Stomach (tissue), 9 donors: ENCODE results near the gene ERVK3-1. TPM values are rescaled to one million over a fixed set of nuclear protein-coding genes. Genes with fewer than 3 reads are reported as not detected.
"Not testable (repeated sequence)": the region's sequence is repeated elsewhere in the genome, so short reads cannot be mapped to it uniquely, and the experiment has no call there.

Experiments used
- DNase-seq, 2 donors: peaks; one replicate each; pipeline versions ENCODE4 v3.0.0 to v3.0.0-alpha.2; 2013 to 2019
- H3K27ac ChIP-seq, 5 donors: fragments of 200-600 bp in 4 of 5; sonication (generic) in 4 of 5; one replicate each; pipeline ENCODE4 v1.5.1; 2013 to 2019; ENCODE audit warnings: mild to moderate bottlenecking in 1 of 5, moderate library complexity in 1 of 5
- H3K27me3 ChIP-seq, 3 donors: fragments of 200-600 bp; sonication (generic); one replicate each; pipeline ENCODE4 v1.5.1; 2017 to 2019; ENCODE audit warnings: mixed run types in 1 of 3
- H3K36me3 ChIP-seq, 4 donors: fragments of 200-600 bp; sonication (generic); 1 replicate in 3 of 4; 2 replicates in 1 of 4; pipeline ENCODE4 v1.5.1; 2016 to 2019
- H3K4me1 ChIP-seq, 4 donors: fragments of 200-600 bp; sonication (generic); one replicate each; pipeline ENCODE4 v1.5.1; 2016 to 2019
- H3K4me3 ChIP-seq, 4 donors: fragments of 200-600 bp; sonication (generic) in 3 of 4; one replicate each; pipeline ENCODE4 v1.5.1; 2016 to 2019; ENCODE audit warnings: mild to moderate bottlenecking in 1 of 4
- H3K9me3 ChIP-seq, 4 donors: fragments of 200-600 bp; sonication (generic); one replicate each; pipeline ENCODE4 v1.5.1; 2016 to 2019
- EP300 ChIP-seq: sonication (generic); formaldehyde crosslinking; IDR thresholded peaks from one replicate; pipeline ENCODE4 v1.6.1; 2017; ENCODE audit warnings: antibody characterized with exemption
- POLR2A ChIP-seq, 4 donors: fragments of 450-650 bp; IDR thresholded peaks; one replicate each; pipeline ENCODE4 v1.6.1; 2016; ENCODE audit warnings: antibody characterized with exemption in 4 of 4, control low read depth in 2 of 4, mild to moderate bottlenecking in 1 of 4, moderate library complexity in 1 of 4
- POLR2AphosphoS5 ChIP-seq, 3 donors: sonication (generic); formaldehyde crosslinking; IDR thresholded peaks; one replicate each; pipeline ENCODE4 v1.6.1; 2016; ENCODE audit warnings: antibody characterized with exemption in 3 of 3
- WGBS, 5 donors: extraction: QIAGEN DNeasy Blood & Tissue Kit in 3 of 5; methylation state at CpG; one replicate each; pipeline versions ENCODE4 v1.1.5 to v1.1.7; 2013 to 2018; 5-methylcytosine and 5-hydroxymethylcytosine counted together
- intact Hi-C: fragments of 100-400 bp; cut with DNase I; formaldehyde crosslinking; loops from one replicate; pipeline ENCODE4 v1.15.1; 2023; ENCODE audit warnings: low total_unique reads
- polyA plus RNA-seq, 3 donors: library from polyadenylated mRNA; stranded (reverse); fragments of 200-250 nt; gene quantifications; one replicate each; pipeline ENCODE4 v1.2.3, GENCODE V29; 2013
- total RNA-seq, 5 donors: library from RNA; depleted of rRNA; stranded (reverse); fragments of >200 nt; gene quantifications; one replicate each; pipeline versions ENCODE4 v1.1.0 to v1.2.3, GENCODE V29; 2014 to 2016
- TF ChIP-seq, protein P1 (sequence below), 7 experiments: fragments of 450-650 bp in 4 of 7; fragments of 200-600 bp in 3 of 7; sonication (generic) in 3 of 7; IDR thresholded peaks; one replicate each; pipeline ENCODE4 v1.5.1; 2016 to 2019; ENCODE audit warnings: antibody characterized with exemption in 7 of 7, control low read depth in 2 of 7, mild to moderate bottlenecking in 1 of 7
- donor health status: healthy with polysubstance abuse.
- donor health status: Bipolar disorder and iron deficiency.
- donor health status: healthy.

The ERVK3-1 gene
- total and polyA plus RNA-seq, 8 donors = 25.0 to 93.6 (median 41.5) TPM

GRCh38 chr19:58338825-58339558 is 33.8 kb downstream of the ERVK3-1 start:
- no peak for DNase-seq
- no peak overlapping the region for H3K27ac ChIP-seq
- intact Hi-C loops = no loop called here
- WGBS, 5 donors = 76 to 85% (median 82%) methylated on average over 17 to 30 of the region's 30 CpGs
- H3K4me1 ChIP-seq = no peaks in the 10 kb centered on the region
- no peaks in the 10 kb centered on the region for H3K27me3 ChIP-seq
- H3K4me3 ChIP-seq = no peak overlapping the region
- no peak for TF ChIP-seq POLR2AphosphoS5 (IDR thresholded peaks at IDR 0.05)
- TF ChIP-seq, protein P1, sequence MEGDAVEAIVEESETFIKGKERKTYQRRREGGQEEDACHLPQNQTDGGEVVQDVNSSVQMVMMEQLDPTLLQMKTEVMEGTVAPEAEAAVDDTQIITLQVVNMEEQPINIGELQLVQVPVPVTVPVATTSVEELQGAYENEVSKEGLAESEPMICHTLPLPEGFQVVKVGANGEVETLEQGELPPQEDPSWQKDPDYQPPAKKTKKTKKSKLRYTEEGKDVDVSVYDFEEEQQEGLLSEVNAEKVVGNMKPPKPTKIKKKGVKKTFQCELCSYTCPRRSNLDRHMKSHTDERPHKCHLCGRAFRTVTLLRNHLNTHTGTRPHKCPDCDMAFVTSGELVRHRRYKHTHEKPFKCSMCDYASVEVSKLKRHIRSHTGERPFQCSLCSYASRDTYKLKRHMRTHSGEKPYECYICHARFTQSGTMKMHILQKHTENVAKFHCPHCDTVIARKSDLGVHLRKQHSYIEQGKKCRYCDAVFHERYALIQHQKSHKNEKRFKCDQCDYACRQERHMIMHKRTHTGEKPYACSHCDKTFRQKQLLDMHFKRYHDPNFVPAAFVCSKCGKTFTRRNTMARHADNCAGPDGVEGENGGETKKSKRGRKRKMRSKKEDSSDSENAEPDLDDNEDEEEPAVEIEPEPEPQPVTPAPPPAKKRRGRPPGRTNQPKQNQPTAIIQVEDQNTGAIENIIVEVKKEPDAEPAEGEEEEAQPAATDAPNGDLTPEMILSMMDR (IDR thresholded peaks at IDR 0.05) = no peak
- no peak for TF ChIP-seq POLR2A (IDR thresholded peaks at IDR 0.05)
- no peak for TF ChIP-seq EP300
- peaks cover 29 to 75% (median 68%) of the 10 kb centered on the region in 4 donors for H3K36me3 ChIP-seq
- peaks cover 0 to 17% (median 11%) of the 10 kb centered on the region in 4 donors for H3K9me3 ChIP-seq

GRCh38 chr19:58345558-58345957 is 40.4 kb downstream of the ERVK3-1 start:
- Histone ChIP-seq H3K9me3 (peaks cover 0 to 7% (median 0%) of the 10 kb centered on the region in 4 donors), H3K36me3 (peaks cover 0 to 17% (median 13%) of the 10 kb centered on the region in 4 donors), H3K27me3 (peaks cover 1 to 63% (median 29%) of the 10 kb centered on the region in 3 donors), H3K4me3 (no peak overlapping the region), H3K27ac (no peak overlapping the region), H3K4me1 (peaks cover 5 to 38% (median 19%) of the 10 kb centered on the region in 4 donors)
- WGBS, 5 donors = 67 to 75% (median 72%) methylated on average over 5 of the region's 5 CpGs
- DNase-seq = no peak
- TF ChIP-seq POLR2A (IDR thresholded peaks at IDR 0.05) = no peak
- TF ChIP-seq, protein P1 (IDR thresholded peaks at IDR 0.05) = no peak
- no peak for TF ChIP-seq POLR2AphosphoS5 (IDR thresholded peaks at IDR 0.05)
- no peak for TF ChIP-seq EP300
- intact Hi-C loops = no loop called here

GRCh38 chr19:58346961-58347929 is 42.1 kb downstream of the ERVK3-1 start:
- Histone ChIP-seq H3K27ac (peak overlapping the region; percentile 55 to 85 (median 71)), H3K9me3 (peaks cover 0 to 7% (median 0%) of the 10 kb centered on the region in 4 donors), H3K4me3 (peak overlapping the region; percentile 49 to 59 (median 53)), H3K27me3 (peaks cover 5 to 80% (median 35%) of the 10 kb centered on the region in 3 donors), H3K4me1 (peaks cover 5 to 45% (median 23%) of the 10 kb centered on the region in 4 donors), H3K36me3 (peaks cover 0 to 4% (median under 1%) of the 10 kb centered on the region in 4 donors)
- DNase-seq = peak; percentile 54 to 79
- 3 to 5% (median 4%) methylated on average over 41 to 82 of the region's 82 CpGs for WGBS, 5 donors
- intact Hi-C loops = no loop called here
- TF ChIP-seq POLR2AphosphoS5 (IDR thresholded peaks at IDR 0.05) = peak in 2 of 3 donors; percentile 21 to 25
- TF ChIP-seq, protein P1 (IDR thresholded peaks at IDR 0.05) = no peak

DNA sequence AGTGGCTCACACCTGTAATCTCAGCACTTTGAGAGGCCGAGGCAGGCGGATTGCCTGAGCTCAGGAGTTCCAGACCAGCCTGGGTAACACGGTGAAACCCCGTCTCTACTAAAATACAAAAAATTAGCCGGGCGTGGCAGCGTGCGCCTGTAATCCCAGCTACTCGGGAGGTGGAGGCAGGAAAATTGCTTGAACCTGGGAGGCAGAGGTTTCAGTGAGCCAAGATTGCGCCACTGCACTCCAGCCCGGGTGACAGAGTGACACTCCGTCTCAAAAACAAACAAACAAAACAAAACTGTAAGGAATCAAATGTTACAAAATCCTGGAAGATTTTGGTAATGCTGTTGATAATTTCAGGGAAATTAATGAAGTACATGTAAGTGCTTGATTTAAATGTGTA is 42.9 kb downstream of the ERVK3-1 start:
- Histone ChIP-seq H3K27me3 (peaks cover 5 to 88% (median 35%) of the 10 kb centered on the region in 3 donors), H3K4me3 (peak overlapping the region; percentile 49 to 59 (median 53)), H3K27ac (peak overlapping the region in 4 of 5 donors; percentile 37 to 85 (median 76)), H3K4me1 (peaks cover 5 to 45% (median 23%) of the 10 kb centered on the region in 4 donors)
- DNase-seq, intact Hi-C loops, H3K36me3 ChIP-seq, H3K9me3 ChIP-seq: not testable (repeated sequence)
- WGBS, 5 donors = 14 to 30% (median 23%) methylated on average over 12 of the region's 12 CpGs
